HG03039 (cell line): Measurements from ENCODE around the gene TMEM132D.

Experiments used
- ATAC-seq: cut with Tn5 transposase; IDR thresholded peaks from one replicate; pipeline ENCODE4 v1.9.1; 2021; ENCODE audit warnings: mild to moderate bottlenecking, moderate library complexity; ENCODE audit not compliant: unreplicated experiment

TMEM132D gene

DNA sequence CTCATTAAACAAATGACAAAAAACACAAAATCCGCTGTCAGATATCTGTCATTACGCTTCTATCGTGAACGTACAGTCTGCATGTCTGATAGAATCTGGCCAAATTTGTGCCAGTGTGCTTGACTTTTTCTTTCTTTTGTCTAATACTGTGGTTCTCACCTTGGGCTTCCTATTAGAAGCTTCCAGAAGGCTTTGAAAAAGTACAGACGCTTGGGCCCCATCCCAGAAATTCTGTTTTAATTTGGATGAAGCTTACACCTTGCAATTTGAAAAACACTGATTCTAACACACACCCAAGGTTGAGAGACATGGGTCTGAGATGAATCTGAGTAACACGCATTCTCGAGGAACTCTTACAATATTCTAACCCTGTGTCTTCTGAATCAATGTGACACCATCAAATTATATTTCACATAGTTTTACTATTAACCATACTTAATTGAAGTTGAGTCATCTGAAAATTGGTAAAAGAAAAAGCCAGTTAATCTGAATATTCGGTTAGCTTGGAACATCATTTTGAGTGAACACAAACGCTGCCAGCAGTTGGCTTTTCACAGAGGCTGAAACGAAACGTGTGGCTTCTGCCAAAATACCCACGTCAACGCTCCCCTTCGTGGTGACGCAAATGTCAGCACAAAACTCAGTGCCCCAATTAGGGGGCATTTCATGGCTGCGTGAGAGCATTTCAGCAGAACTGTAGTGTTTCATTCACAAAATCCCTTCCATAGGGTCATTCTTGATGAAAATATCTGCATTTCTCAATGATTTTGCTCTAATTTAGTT, 420.5 kb downstream of the TMEM132D start:
- no peak for ATAC-seq

DNA sequence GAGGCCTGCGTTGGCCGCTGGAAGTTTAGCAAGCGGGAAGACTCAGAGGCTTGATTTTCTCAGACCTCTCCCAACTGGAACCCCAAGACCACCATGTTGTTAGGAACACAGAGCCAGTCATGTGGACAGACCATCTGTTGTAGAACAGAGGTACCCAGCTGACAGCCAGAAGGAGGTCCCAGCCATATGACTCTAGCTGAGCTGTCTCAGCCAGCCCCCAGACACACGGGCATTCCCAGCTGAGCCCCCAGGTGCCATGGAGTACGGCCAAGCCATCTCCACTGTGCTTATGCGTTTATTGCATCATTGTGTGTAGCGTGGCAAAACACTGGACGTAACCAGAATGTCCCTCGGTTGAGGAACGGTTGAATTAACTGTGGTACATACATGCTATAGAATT, 421.9 kb downstream of the TMEM132D start:
- ATAC-seq = no peak

DNA sequence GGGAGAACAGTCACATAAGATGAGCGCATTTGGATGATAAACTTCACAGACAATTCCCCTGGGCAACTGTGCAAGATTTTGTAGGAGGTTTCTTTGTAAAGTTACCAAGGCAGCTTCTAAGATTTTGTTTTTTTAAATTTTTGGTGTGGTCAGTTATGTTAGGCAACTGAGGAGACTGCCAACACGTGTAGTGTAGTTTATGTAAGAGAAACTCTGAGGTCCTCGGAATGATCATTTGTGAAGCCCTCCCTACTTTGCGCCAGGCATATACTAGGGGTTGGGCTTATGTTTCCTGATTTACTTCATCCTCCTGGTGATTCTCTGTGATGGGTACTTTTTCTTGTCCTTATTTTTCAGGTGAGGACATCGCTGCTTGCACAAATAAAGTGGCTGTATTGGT, 433.6 kb downstream of the TMEM132D start:
- no peak for ATAC-seq

DNA sequence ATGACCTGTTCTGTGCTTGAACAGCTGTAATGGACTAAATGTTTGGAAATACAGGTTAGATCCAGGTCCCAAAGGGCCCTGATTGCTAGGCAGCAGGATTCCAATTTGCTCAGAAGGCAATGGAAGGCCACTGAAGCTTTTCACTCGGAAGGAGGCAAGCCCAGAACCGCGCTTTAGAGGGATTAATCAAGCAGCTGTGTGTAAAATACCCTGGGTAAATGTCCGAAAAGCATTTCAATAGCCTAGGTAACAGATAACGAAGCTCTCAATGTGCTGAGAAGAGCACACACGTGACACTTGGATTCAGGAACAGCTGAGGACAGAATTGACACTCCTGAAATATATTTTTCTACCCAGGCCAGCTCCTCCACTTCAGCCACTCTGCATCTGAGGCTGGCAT, 436.1 kb downstream of the TMEM132D start:
- no peak for ATAC-seq

DNA sequence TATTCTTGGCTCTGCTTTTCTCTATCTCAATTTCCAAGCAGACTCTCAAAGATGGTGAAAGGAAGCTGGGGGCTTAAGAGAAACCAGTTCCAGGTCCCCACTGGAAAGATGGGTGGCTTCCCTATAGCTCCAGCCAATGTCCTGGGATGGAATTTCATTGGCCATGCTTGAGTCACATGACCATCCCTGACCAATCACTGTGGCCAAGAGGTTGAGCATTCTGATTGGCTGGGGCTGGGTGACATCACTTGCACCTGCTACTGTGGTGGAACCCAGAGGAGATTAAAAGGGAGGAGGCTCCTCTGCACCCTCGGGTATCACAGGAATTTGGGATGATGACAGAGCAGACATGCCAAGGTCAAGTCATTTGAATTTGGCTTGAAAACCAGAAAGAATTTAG, 436.5 kb downstream of the TMEM132D start:
- no peak for ATAC-seq

DNA sequence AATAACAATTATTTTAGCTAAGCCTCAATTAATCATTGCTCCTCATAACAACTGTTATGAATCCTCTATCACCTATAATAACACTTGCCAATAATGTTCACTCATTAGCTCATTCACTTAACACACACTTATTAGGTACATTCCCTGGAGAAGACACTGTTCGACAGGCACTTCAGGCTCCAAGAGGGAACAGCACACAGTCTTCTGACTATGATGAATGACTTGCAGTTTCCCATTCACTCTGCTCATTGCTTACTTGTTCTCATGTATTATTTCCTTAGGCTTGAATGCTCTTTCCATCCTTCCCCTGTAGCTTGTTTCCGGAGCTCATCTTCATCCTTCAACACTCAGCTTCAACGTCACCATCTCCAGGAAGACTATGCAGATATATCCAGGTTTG, 437.3 kb downstream of the TMEM132D start:
- ATAC-seq = no peak

DNA sequence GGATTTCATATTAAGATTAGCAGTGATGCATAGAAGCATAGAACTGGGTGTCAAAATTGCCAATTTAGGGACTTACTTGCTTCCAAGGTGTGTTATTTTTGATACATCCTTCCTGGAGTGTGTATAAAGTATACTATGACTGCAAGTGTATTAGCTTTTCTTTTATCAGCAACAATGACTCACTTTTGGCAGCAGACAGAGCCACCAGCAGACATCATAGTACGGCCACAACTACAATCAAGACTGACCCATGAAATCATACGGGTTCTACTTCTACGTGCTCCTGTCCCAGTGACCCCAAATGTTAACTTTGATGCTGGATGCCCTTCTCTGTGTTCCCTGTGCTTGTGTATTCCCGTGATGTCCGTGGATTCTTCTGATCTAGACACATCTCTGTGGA, 443.9 kb downstream of the TMEM132D start:
- no peak for ATAC-seq

DNA sequence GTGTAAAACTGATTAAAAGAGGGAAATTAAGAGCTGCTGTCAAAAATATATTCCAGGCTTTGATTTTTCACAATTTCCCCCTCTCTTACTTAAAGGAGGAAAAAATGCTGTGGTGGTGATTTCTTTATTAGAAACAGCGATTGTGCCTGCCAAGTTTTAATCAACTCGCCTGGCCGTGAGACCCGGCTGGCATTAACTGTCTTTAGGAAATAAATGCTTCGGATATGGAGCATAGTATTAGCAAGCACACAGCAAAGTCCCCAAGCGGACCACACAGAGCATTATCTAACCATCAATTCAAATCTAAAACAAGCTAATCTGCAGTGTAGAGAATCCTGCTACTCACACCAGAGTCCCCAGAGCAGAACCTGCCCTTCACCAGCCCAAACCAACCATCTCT, 457.1 kb downstream of the TMEM132D start:
- no peak for ATAC-seq

DNA sequence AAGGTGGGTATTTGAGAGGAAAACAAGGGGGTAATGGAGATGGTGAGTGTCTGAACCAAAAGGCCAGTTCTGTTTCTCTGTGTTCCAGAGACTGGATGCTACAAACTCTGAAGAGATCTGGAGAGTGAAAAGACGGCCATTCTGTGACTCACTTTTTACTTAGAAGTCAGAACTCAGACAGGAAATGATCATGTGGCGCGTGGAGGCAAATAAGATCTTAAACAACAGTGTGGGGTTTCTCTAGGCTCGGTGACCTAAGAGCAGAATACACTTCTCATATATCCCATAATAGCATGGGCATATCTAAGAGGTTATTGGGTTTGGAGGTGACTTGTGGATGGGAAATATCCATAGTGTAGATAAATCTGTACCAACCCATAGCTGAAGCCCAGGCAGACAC, 463.5 kb downstream of the TMEM132D start:
- ATAC-seq = no peak

DNA sequence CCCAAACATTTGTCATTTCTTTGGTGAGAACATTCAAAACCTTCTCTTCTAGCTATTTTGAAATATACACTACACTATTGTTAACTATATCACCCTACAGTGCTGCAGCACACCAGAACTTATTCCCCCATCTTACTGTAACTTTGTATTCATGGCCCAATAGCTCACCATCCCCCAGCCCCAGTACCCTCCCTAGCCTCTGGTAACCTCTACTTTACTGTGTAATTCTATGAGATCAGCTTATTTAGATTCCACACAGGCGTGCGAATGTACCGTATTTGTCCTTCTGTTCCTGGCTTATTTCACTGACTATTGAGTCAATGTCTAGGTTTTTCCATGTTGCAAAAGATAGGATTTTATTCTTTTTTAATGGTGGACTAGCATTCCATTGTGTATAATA, 469.0 kb downstream of the TMEM132D start:
- ATAC-seq = no peak

DNA sequence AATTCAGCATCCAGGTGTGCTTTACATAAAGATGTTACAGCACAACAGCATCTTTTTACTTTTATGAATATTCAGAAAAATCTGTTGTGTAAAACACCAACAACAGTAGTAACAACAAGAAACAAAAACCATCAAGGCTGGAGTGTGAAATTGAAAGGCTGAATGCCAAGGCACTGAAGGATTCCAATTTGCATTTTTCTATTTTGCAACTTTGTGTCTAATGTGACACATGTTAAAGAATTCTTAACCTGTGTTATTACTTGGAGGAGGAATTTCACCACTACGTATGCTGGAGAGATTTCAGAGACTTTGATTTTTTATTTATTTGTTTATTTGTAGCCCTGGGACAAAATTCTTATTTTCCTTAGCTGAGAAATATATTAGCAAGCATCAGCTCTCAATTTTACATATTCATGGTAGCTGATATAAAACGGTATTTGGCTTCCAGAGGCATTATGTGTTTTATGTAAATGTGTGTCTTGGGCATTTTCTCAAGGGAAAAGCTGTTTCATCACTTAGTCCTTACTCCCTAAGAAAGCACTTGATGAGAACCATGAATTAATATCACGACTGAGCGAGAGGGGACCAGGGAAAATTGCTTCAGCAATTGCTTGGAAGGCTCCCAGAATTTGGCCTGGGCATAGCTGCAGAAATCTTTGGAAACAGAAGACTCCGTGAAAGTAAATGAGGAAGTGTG, 475.4 kb downstream of the TMEM132D start:
- no peak for ATAC-seq

DNA sequence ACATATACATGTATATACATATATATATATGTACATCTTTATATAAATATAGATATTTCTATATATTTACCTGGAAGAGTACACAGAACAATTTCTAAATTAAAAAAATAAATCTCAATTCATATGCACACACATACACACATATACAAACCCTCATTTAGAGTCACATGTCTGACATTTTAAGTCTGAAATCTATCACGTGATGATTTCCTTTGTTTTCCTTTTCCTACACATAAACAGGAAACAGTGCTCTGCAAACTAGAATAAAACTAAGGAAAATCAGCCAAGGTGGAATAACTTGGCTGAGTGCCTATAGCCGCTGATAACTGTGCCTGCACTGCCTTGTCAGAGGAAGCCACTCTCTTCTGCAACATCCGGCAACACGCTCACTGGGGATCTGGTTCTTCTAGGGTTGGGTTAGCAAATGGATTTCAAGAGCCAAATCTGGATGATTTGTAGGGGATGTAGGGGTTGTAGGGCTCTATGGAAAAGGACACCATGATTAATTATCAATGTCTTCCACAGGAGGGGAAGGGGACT, 480.7 kb downstream of the TMEM132D start:
- ATAC-seq = no peak

DNA sequence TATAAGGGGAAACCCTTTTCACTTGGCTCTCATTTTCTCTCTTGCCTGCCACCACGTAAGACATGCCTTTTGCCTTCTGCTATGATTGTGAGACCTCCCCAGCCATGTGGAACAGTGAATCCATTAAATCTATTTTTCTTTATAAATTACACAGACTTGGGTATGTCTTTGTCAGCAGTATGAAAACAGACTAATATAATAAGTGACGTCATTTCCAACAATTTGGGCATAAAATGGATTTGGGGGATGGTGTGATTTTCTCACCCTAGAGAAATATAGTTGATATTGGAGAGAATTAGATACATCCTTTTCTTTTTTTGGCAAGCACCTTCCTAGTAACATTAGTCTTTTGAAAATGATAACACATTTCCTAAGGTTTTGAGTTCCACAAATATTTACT, 490.5 kb downstream of the TMEM132D start:
- ATAC-seq = no peak

DNA sequence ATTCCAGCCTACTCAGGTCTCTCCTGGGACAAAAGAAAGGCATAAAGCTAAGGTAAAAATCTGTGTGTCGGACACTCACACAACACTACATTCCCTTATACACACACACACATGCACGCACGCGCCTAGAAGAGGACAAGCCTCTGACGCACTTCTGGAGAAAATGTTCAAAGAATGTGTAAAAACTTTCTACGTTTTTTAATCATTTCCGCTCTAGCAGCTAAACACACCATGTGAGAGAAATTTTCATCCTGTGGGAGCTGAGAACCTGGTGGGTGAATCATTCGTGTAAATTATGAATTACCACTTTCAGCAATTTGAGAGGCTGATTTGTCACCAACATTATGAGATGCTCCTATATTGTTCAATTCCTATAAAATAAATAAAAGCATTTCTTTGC, 494.5 kb downstream of the TMEM132D start:
- ATAC-seq = no peak

DNA sequence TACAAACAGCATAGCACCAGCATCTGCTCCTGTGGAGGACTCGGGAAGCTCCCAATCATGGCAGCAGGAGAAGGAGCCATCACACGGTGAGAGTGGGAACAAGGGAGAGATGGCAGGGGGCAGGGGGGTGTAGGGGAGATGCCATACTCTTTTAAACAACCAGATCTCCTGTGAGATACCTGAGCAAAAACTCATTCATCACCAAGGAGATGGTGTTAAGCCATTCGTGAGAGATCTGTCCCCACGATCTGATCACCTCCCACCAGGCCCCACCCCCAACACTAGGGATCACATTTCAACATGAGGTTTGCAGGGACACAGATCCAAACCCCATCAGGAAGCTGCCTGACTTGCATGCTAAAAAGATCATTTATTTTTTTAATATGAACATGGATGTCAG, 499.3 kb downstream of the TMEM132D start:
- no peak for ATAC-seq

DNA sequence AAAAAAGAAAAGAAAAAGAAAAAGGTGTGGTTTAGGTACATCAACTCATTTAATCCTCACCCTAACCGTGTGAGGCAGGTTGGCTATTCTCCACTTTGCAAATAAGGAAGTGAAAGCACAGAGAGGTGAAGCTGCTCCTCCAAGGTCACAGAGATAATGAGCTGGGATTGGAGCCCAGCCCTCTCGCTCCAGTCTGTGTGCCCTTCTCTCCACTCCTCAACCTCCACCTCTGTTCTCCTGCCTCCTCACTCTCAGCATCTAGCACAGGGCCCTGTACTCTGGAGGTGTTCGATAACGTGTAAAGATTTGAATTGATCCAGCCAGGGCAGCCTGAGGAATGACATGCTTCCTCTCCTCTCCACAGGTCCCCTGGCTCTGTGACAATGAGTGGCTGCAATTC, 502.3 kb downstream of the TMEM132D start:
- ATAC-seq = no peak

DNA sequence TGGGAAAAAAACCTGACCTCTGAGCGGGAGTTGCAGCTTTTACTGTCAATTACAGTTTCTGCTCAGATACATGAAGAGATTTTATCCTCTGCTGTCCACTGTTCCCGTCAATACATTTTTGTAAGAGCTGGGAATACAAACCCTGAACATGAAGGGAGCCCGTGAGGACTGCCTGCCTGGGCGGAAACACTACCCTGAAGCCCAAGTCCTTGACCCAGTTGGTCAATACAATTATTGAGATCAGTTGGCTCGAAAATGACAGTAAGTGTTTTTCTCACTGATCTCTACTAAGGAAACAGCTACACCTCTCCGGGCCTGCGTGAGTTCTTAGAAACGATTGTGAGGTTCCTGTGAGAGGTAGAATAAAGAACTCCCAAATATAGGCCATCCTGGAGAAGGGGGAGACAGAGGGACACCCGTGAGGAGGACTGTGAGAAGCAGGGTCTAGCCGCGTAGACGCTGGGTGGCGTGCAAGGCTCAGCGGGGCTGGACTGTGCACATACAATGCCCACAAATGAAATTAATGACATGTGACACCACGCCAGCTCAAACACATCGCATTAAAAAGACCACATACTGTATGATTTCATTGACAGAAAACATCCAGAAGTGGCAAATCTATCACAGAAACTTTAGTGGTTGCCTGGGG, 509.5 kb downstream of the TMEM132D start:
- ATAC-seq = no peak

DNA sequence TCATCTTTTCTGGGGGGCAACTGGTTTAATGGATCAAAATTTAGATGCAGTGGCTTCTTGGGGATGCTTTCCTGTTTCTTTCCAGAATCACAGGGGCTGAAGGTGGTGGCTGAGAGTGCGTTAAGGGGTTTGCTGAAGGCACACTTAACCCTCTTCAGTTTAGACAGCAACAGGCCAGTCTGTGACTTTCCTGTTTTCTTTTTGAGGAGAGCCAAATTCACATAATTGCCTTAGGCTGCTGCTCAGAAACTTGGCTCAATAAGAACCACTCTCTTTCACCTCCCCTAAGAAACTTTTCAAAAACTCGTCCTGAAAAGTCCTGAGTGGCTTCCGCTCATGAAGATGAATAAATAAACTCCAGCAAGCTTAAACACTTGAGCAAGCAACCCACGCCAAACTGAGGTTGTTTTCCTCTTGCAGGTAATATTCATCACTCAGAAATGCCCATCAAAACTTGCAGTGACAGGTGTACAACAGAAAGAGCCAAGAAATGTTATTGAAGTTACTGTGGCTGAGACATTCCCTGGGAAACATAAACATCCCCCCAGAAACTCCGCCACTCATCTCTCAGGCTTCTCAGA, 510.4 kb downstream of the TMEM132D start:
- ATAC-seq = no peak

DNA sequence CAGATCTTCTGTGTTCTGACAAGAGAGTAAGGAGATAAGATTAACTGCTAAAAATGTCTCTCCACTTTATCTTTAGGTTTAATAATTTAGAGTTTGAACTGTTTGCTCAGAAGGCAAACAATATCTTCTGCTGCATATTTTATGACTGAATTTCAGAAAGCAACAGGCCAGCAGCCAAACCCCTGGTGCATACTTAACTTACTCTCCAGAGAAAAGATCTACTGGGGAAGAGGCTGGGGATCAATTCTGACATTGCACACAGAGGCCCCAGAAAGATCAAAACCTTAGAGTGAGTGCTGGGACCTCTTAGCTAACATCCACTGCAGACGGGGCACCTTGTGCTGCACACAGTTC, 518.2 kb downstream of the TMEM132D start:
- ATAC-seq = no peak

DNA sequence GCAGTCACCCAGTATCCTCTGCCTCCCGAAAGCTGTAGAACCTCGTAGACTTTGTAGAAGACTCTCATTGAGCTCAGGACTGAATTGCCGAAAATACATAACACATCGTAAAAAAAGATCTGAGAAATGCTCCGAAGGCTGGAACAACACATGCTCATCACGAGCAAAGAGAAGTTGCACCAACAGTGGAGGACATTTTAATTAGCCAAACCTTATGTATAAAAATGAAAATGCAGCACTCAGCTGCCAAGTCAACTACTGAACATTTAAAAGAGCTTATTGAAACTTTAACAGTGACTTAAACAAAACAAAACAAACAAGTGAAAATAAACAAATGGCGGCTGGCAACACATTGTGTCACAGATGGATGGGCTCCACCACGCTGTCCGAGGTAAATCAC, 519.9 kb downstream of the TMEM132D start:
- ATAC-seq = no peak

DNA sequence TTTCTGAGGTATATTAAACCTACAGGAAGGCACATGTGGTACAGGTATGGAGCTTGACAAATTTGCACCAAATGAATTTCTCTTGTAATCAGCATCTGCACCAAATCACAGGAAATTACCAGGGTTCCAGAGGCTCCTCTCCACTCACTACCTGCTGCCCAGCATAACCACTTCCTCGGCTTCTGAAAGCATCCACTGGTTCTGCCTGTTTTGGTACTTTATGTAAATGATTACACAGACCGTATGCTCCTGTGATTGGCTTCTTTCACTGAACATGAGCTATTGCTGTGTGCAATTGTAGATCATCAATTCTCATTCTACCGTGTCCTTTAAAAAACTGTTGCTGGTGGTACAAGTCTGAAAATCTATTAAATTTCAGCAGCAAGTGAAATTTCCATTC, 522.1 kb downstream of the TMEM132D start:
- ATAC-seq = no peak
